Measurements from ENCODE around the gene CEP85L.

CEP85L gene

DNA sequence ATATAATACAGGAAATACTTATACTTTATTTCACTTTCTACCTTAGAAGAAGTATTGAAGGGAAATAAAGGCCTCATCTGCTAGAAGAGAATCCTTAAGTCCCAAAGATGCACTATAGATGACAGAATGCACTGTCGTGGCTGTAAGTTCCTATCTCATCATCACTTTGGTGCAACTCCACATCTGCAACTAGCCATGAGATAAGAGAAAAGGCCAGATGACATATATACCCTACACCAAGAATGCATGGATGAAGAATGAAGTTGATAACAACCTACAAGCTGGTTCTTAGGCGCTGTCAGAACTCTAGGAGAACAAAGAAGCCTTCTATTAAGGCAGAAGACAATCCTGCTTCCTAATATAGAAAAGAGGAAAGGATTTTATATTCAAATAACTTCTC is 114.9 kb downstream of the CEP85L start:
- DNase-seq (ENCODE audit: low spot score): no peak

DNA sequence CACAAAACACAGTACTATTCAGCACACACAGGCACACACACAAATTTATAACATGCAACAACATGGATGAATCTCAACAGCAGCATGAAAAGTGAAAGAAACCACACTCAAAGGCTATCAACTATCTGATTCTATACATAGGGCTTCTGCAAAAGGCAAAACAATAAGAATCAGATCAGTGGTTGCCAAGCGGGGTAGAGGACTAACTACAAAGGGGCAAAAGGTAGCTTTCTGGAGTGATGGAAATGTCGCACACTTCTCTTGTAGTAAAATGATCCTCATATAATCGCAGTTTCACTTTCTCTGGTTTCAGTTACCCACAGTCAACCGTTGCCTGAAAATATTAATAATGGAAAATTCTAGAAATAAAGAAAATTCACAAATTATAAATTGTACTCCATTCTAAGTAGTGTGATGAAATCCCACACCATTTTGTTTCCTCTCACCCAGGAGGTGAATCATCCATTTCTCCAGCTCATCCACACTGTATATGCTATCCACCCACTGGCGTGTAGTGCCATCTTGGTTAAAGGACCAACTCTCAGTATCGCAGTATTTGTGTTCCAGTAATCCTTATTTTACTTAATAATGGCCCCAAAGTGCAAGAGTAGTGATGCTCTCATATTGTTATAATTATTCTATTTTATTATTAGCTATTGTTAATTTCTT is 116.1 kb downstream of the CEP85L start:
- no peak for DNase-seq (ENCODE audit: low spot score)

DNA sequence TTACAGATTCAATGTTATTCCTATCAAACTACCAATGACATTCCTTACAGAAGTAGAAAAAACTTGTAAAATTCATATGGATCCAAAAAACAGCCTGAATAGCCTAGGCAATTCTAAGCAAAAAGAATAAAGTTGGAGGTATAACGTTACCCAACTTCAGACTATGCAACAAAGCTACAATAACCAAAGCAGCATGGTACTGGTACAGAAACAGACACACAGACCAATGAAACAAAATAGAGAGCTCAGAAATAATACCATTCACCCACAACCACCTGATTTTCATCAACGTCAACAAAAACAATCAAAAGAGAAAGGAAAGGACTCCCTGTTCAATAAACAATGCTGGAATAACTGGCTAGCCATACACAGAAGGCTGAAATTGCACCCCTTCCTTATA is 120.4 kb downstream of the CEP85L start:
- DNase-seq (ENCODE audit: low spot score): no peak

DNA sequence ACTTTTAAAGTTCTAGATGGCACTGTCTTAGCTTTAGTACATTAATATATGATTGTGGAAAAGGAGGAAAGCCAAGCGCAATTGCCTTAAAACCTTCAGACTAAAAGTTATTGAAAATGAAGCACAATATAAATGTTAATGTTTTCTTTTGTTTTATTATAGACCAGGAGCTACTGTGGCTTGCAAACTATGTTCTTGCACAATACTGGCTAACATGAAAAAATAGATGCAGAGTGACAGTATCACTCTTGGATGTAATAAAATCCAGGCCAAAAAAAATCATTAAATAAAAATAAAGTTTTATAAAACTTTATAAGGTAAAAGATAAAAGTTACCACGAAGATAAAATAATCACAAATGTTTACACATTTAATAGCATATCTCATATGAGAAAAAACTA is 121.6 kb downstream of the CEP85L start:
- no peak for DNase-seq (ENCODE audit: low spot score)

DNA sequence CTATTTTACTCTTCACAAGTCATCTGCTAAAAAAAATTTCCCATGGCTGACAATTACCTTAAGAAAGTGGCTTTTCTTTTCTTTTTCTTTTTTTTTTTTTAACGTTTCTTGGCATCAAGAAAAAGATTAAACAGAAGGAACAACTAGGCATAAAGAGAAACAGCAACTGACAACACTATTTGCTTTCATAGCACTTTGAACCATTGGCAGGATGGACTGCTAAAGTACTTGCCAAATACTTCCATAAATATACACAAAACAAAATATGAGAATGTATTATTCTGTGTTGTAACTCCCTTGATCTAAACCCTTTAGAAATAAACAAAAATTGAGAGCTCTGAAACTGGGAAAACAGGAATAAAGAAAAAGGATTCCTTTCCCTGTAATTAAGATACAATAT is 123.3 kb downstream of the CEP85L start:
- no peak for DNase-seq (ENCODE audit: low spot score)

DNA sequence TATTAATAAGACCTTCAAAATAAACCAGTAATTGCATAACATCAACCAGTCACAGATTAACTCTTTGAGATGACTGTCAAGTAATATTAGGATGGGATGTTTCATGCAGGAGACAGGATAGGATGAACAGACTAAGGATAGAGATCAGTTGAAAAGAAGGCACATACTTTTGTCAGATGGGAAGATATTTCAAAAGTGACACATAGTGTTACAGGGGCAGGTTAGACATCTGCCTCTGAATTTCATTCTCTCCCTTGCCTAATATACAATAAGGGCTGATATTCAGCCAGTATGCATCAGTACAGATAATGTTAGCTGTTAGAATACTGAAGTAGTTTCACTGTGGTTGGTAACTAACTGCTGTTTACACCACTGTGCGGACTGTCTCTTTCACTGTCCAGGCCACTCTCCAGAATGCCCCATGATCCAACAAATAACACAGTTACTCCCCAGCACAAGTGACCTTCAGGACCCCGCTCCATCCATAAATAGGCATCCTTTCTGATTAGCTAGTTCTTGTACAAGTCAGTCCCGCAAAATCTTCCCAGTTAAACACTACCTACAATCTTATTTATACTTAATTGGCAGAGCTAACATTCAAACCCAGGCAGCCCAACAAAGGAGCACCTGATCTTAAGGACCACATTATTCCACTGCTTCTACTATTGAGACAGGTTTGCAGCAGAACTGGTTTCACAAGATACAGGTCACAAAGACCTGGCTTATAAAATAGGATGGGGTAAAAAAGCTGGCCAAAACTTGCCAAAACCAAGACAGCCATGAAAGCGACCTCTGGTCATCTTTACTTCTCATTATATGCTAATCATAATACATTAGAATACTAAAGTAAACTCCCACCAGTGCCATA is 125.2 kb downstream of the CEP85L start:
- no peak for DNase-seq (ENCODE audit: low spot score)

DNA sequence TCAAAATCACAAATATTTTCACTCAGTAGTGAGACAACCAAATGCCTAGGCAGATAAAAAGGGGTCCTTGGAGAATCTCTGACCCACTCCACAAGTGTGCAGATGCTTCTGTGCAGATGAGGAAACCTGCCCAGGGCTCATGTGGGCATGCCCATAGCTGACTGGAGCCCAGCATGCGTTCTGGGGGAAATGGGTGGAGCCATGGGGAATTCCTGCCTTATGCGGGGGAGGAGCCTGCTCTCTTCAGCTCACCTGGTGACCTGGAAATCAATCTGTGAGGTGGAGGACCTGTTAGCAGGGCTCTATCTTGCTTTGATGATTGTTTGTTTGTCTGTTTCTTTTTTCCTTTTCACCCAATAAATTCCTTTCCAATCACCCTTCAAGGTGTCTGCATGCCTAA is 126.7 kb downstream of the CEP85L start:
- DNase-seq (ENCODE audit: low spot score): no peak

DNA sequence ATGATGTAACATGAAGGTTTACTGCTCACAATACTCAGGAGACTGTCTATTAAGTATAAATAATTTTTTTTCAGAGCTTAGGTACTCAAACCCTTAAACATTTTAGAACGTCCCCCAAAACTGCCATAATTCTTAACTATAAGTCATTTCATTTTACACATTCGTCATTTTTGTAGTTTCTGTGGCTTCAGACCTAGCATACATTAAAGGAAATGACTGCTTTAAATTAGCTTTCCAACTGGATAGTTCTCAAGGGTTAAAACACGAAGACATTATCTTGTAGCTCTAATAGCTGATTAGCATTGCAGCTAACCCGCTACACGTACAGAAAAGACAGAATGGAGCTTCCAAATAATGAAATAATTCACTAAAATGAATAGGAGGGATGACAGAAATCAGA is 128.2 kb downstream of the CEP85L start:
- no peak for DNase-seq (ENCODE audit: low spot score)

DNA sequence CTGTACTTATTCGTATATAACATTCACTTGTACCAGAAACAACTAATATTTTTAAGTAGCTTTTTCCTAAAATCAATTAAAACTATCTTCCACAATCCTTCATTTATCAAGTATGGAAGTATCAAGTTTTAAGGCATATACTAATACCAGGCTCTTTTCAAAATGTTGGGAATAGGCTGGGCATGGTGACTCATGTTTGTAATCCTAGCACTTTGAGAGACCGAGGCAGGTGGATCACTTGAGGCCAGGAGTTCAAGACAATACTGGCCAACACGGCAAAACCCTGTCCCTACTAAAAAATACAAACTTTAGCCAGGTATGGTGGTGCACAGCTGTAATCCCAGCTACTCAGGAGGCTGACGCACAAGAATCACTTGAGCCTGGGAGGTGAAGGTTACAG is 129.0 kb downstream of the CEP85L start:
- DNase-seq (ENCODE audit: low spot score): no peak

DNA sequence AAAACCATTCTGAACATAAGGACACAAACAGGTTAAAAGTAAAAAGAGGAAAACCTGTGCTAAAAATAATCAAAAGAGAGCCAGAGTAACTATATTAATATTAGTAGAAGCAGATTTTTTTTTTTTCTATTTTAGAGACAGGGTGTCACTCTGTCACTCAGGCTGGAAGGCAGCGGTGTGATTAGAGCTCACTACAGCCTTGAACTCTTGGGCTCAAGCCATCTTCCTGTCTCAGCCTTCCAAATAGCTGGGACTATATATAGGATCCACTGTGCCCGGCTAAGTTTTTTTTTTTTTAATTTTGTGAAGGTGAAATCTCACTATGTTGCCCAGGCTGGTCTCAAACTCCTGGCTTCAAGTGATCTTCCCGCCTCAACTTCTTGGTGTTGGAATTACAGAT is 136.7 kb downstream of the CEP85L start:
- DNase-seq (ENCODE audit: low spot score): no peak

DNA sequence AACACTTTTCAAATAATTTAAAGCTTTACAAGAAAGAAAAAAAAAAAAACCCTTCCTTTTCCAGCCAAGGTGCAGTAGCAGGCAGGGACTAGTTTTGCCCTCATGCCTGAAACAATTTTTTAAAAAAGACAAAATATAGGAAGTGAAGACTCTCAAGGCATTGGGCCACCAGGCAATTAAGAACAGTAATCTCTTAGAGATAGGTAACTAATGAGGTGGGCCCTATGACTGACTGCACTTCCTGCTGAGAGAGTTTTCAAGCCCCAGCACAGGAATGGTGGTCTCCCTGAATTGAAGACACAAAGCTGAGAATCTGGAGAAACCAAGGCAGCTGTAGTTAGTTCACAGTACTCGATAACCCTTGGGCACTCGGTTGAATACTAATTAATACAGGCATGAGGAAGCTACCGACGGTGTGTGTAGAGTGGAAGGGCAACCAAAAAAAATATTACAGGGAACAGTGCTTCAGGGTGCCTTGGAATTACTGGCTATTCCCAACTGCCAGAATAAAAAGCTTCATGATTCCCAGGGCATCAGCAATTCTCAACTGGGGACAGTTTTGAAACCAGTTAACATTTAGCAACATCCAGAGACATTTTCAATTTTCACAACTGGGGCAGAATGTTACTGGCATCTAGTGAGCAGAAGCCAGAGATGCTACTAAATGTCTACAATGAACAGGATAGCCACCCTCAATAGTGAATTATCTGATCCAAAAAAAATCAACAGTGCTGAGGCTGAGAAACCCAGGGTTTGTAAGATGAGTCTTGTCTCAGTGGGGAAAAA is 139.3 kb downstream of the CEP85L start:
- no peak for DNase-seq (ENCODE audit: low spot score)

DNA sequence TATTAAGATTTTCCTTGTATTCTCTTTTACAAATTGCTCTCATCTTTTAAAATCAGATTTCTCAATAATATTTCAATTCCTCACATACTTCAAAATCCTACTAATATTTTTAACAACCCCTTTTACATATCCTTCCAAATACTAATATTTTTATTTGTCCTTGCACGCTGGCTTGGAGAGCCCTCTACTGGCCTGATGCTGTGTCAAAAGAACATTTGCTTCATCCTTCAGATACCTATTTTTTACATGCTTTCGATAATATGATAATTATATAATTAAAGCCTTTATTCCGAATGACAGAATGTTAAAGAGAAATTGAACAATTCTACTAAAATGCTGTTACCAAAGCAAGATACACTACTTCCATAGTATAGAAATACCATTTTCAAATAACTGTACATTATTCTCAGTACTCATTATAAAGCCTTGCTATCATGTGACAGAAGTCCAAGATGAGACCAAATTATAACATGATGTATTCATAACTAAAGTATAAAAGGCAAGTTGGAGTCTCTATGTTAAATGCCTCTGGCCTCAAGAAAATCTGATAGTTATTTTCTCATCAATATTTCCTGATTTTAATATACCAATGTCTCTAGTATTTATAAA is 142.3 kb downstream of the CEP85L start:
- DNase-seq (ENCODE audit: low spot score): peak; percentile 15

DNA sequence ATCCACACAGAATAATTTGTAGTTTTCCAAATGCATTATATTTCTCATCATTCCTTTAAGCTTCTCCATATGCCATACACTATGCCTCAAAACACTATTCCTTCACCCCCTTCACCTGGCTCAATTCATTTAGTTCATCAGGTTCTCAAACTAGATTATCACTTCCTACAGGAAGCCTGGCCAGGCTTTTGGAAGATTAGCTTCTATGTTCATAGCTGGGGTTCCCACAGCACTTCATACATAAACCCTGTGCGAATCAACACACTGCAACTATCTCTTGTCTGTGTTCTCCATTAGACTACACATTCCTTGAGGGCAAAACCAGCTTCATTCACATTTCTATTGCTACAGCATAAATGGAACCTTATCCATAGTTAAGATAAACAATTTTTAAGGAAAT is 143.8 kb downstream of the CEP85L start:
- DNase-seq (ENCODE audit: low spot score): no peak

DNA sequence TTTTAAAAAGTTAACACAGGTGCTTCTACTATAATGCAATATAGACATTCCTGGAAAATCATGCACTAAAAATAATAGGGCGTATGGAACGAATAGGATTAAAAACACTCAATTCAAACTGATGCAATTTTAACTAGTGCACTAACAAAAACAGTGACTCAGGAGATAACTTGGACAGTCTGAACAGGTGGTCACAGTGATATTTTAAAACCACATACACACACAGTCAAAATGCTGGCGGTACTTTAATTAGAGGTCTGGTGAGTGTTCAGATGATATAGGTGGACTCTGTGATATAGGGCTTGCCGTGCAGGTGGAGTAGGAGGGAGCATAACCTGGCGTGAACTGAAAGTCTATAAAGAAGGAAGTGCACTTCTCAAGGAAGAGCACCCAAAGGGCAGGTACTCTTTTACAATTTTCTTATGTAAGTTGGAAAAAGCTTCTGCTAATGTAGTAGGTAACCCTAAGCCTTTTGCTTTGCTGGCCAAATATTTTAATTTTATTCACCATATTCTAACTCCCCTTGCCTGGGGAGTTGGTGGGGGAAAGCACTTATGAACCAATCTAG is 145.2 kb downstream of the CEP85L start:
- no peak for DNase-seq (ENCODE audit: low spot score)

DNA sequence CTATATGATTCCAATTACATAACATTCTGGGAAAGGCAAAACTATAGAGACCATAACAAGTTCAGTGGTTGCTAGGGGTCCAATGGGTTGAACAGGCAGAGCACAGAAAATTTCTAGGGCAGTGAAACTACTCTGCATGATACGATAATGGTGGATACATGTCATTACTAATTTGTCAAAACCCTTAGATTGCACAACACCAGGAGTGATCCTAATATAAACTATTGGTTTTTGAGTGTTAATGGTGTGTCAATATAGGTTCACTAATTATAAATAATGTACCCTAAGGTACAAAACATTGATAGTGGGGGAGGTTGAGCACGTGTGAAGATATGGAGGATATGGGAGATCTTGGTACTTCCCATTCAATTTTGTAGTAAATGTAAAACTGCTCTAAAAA is 145.7 kb downstream of the CEP85L start:
- DNase-seq (ENCODE audit: low spot score): no peak

DNA sequence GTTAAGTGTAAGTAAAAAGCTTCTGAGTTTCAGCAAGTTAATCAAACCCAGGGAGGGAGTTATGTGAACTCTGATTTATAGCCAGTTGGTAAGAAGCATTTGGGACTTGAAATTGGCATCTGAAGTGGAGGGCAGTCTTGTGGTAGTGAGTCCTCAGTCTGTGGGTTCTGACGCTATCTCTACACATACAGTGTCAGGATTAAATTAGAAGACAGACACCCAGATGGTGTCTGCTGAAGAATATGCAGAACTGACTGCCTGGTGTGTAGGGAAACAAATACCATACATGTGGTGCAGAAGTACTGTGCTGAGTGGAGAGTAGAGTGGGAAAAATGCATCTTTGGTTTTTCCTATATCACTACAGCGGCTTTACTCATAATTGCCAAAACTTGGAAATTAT is 146.8 kb downstream of the CEP85L start:
- no peak for DNase-seq (ENCODE audit: low spot score)

DNA sequence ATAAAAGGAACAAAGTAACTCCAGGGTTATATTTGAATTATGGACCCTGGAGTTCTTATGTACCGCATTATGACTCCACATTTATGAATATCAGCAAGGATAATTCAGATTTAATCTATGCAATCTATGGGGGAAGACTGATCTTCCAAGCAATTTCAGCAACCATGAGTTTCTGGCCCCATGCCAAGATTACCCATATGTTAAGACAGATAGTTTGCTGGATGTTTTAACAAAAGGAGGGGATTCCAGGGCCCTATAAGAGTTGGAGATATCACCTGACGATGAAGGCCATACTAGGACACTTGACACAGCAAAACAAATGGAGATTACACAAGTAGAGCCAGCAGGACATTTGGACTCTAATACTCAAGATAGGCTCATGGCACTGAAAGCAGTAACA is 149.2 kb downstream of the CEP85L start:
- DNase-seq (ENCODE audit: low spot score): no peak

DNA sequence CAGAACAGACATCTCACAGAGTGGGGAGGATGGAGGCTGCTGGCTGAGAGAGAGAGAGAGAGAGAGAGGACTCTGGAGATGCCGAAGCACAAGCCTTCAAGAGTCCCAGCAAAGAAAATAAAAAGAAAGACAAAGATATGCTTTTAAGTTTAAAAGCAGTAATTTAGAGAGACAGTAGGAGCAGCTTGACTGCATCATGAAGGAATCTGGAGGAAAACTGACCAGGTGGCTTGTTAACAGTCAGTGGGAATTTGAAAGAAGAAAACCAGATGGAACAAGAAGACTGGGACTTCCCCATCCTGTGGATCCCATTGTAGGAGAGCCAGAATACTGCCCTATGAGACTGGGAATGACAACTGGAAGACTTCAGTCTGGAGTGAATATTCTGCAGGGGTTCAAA is 149.6 kb downstream of the CEP85L start:
- no peak for DNase-seq (ENCODE audit: low spot score)

DNA sequence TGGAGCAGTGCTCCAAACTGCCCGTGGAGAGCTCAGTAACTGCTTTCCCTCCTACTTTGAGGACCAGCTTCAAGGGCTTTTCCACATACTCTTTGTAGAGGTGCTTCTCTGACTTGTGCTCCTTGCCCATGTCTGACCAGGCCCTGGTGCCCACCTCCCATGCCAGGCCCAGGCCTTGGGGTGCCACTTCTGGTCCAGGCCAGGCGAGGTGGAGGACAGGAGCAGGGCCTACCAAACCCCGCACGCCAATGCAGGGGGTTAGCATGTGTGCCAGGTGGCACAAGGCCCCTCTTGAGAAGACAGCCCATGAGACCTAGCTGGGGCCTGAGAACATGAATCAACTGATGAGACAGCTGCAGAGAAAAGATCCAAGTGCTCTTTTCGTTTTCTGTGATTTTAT is 150.3 kb downstream of the CEP85L start:
- no peak for DNase-seq (ENCODE audit: low spot score)

DNA sequence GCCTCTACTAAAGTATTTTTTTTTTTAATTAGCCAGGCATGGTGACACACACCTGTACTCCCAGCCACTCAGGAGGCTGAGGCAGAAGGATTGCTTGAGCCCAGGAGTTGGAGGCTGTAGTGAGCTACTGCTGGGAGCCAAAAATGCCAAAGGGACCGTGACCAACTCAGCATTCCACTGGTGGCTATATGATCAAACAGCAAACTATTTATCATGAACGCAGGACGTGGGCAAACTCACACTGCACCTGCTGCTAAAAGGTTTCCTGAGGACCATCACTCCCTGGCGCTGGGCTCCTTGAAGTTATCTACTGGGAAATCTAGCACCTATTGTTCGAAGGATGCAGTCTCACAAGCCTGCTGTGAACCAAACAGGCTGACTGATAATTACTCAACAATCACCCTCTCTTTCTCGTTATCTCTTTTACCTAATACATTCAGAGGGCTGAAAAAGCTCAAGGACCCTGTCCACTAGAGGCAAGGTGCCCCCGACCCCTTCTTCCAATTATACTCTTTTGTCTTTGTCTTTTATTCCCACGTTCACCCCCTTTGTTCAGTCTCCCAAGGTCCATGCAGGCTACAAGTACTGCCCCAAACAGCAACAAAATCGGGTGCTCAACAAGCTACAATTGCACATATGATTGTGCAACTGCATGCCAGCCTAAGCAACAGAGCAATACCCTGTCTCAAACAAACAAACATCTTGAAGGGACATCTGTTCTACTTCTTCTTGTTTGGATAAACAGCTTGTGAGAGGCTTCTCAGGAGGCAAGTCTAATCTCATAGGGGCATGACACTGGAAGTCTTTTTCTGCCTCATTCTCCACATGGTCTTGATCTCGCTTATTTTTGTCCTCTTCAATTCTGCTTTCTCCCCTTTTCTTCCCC is 151.0 kb downstream of the CEP85L start:
- no peak for DNase-seq (ENCODE audit: low spot score)
